Keratinocyte (primary cell): ENCODE measurements around the gene TNNT3.

ENCODE experiments used
- EZH2 ChIP-seq: IDR thresholded peaks from one replicate; pipeline ENCODE4 v1.6.1; 2012; ENCODE audit warnings: inconsistent platforms, mild to moderate bottlenecking, low read length, moderate library complexity
- TF ChIP-seq, protein P1 (sequence below), 3 experiments: IDR thresholded peaks in 1 of 3; conservative IDR thresholded peaks in 1 of 3; optimal IDR thresholded peaks in 1 of 3; 2 replicates in 2 of 3; 3 replicates in 1 of 3; pipeline versions ENCODE3 to v1.5.1; 2011; ENCODE audit warnings: low read length in 3 of 3, mild to moderate bottlenecking in 3 of 3, moderate library complexity in 2 of 3, control low read depth in 1 of 3, inconsistent platforms in 1 of 3; ENCODE audit not compliant: insufficient read depth in 2 of 3; ENCODE audit errors: extremely low read depth in 1 of 3

DNA sequence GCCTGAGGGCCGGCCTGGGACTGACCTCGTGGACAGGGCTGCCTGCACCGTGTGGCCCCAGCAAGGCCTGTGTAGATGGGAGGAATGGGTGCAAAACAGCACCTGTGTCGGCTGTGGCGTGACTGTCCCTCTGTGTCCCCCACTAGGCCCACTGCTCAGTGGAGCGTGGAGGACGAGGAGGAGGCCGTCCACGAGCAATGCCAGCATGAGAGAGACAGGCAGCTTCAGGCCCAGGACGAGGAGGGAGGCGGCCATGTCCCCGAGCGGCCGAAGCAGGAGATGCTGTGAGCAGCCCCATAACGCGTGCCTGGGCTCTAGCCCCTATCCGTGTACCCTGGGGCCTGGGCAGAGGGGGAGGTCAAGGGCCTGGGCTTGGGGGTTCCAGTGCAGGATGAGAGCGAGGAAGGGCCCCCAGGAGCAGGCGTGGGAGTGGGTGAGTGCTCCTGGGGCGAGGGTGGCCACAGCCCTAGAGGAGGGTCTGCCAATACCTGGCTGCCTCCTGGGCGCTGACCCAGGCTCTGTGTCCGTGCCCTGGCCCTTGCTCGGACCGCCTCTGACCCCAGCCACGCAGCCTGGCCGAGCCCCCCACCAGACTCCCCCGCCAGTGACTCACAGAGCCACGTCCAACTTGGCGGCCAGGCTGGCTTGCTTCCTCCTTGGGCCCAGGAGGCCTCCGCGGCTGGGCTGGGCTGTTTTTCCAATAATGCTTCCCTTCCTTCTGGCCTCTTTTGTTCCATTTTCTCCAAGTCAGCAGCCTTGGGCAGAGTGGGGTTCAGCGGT is 39.4 kb upstream of the TNNT3 start:
- TF ChIP-seq, protein P1, sequence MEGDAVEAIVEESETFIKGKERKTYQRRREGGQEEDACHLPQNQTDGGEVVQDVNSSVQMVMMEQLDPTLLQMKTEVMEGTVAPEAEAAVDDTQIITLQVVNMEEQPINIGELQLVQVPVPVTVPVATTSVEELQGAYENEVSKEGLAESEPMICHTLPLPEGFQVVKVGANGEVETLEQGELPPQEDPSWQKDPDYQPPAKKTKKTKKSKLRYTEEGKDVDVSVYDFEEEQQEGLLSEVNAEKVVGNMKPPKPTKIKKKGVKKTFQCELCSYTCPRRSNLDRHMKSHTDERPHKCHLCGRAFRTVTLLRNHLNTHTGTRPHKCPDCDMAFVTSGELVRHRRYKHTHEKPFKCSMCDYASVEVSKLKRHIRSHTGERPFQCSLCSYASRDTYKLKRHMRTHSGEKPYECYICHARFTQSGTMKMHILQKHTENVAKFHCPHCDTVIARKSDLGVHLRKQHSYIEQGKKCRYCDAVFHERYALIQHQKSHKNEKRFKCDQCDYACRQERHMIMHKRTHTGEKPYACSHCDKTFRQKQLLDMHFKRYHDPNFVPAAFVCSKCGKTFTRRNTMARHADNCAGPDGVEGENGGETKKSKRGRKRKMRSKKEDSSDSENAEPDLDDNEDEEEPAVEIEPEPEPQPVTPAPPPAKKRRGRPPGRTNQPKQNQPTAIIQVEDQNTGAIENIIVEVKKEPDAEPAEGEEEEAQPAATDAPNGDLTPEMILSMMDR (optimal IDR thresholded peaks at IDR 0.05 in 1 of 3, IDR thresholded peaks at IDR 0.05 in 1 of 3, conservative IDR thresholded peaks at IDR 0.05 in 1 of 3; ENCODE audit: extremely low read depth in 1 of 3, insufficient read depth in 2 of 3, low read length in 3 of 3), result no peak
- TF ChIP-seq EZH2, result no peak
